DMS114 treated with DMSO at 0.1 percent for 48 hours (cell line): ENCODE results near the gene RAP1GAP2.
"Not testable (repeated sequence)": the region's sequence is repeated elsewhere in the genome, so short reads cannot be mapped to it uniquely, and the experiment has no call there.

Experiments used
- DNase-seq: peaks from one replicate; lab custom pipeline; 2025; ENCODE audit not compliant: unreplicated experiment; lab: John Stamatoyannopoulos, UW

The RAP1GAP2 gene

GRCh38 chr17:2964370-2964769 is 168.1 kb downstream of the RAP1GAP2 start:
- DNase-seq: no peak

DNA sequence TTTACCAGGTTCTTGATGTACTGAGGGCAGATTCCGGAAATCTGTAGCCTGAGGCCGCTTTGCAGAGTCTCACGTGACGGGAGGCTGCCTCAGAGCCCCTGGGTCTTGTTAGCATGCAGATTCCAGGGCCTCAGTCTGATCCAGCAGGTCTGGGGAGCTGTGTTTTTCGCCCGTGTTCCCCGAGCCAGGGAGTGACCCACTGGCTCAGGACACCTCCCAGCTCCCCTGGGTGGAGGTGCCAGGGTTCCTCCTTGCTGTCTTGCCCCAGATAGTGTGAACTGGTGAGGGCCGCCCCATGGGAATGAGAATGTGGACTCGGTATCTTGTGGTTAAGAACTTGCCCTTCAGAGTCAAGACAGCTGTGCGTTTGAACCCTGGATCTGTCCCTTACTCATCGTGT is 168.6 kb downstream of the RAP1GAP2 start:
- no peak for DNase-seq

DNA sequence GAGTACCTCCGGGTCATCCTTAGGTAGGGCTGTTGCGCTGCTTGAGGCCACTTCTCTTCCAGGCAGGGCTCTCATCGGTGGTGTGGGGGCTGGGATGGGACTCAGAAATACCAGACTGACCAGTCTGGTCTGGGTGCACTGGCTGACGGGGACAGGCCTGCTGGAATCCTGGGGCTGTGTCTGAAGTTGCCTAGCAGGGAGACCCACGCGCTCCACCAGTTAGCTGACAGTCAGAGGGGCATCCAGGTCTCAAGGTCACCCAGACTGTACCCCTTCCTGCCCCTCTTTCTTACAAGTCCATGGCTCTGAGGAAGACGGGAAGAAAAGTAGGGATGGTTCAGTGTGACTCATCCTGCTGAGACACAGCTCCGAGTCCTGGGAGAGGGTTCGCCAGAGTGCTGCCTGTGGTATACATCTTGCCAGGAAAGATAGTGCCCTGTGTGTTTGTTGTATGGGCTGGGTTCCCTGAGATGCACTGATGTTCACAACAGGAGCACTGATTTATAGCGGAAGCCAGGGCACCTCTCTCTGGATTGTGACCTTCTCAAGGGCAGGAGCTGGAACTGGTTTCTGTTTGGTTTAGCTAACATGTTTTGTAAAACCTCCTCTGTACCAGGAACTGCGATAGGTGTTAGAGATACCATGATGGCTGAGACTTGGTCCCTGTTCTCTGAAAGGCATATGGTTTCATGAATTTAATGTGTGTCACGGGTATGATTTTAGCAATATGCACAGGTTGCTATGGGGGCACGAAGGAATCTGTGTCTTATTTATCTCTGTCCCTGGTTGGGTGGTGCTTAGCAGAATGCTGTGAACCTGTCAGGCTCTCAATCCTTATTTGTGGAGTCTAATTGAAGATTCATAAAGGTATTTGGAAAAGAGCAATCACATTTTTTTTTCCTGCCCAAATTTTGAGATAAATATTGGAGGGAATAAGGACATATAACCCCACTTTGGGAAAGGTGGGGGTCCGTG is 169.7 kb downstream of the RAP1GAP2 start:
- no peak for DNase-seq

DNA sequence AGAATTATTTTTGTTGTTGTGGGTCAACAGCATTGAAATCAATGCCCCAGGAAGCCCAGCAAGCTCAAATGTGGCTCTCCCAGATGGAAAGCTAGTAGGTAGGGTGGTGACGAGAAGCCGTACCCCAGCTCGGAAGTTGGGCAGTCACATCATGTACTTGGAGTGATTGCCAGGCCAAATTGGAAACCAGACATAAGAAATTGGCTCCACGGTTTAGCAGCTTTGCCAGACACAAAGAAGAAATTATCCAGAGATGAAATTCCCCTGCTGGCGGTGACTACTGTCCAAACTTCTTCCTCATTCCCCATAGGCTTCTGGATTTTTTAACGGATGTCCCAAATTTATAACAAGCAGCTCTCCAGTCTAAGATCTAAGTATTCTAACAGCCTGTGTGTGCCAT is 171.3 kb downstream of the RAP1GAP2 start:
- no peak for DNase-seq

DNA sequence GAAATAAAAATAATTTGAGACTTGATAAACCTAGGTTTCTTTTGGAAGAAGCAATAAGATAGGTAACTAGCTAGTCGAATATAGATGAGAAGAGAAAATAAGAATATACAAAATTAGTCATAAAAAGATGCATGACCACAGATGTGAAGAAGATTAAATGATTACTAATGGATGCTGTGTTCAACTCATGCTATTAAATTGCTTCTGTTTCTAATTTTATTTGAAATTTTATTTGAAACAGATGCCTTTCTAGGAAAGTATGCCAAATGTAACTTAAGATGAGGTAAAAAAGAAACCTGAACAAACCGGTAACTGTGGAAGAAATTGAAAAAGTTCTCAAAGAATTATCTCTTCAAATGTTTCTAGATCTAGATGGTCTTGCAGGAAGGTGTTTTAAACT is 175.6 kb downstream of the RAP1GAP2 start:
- no peak for DNase-seq

DNA sequence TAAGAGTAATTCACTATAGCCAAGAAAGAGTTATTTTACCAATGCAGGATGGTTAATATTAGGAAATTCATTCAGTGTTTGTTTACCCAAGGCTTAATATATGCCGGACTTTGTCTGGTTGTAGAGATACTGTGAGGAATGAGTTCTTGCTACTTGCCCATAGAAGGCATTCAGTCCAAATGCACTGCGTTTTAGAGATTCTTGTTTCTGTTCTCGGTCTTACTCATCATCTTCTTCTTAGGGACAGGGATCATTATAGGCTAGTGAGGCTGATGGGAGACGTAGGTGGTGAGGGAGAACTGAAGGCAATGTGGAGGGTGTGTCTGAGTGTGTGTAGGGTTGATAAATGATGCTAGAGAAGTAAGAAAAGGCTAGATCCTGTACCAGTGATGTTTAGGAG is 176.5 kb downstream of the RAP1GAP2 start:
- DNase-seq: no peak

GRCh38 chr17:2974347-2974746 is 178.1 kb downstream of the RAP1GAP2 start:
- no peak for DNase-seq

GRCh38 chr17:2975469-2975958 is 179.3 kb downstream of the RAP1GAP2 start:
- DNase-seq: no peak

DNA sequence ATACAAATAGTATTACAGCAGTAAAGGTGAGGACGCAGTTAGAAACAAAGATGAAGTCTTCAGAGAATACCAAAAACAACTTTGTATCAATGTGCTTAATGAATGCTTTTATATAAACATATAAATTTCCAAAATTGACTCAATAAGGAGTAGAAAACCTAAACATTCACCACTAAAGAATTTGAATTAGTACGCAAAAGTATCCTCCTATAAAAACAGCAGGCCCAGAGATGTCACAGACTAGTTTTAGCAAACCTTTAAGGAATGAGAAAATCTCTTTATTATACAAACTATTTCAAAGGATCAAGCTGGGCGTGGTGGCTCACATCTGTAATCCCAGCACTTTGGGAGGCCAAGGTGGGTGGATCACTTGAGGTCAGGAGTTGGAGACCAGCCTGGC is 180.9 kb downstream of the RAP1GAP2 start:
- DNase-seq: no peak

DNA sequence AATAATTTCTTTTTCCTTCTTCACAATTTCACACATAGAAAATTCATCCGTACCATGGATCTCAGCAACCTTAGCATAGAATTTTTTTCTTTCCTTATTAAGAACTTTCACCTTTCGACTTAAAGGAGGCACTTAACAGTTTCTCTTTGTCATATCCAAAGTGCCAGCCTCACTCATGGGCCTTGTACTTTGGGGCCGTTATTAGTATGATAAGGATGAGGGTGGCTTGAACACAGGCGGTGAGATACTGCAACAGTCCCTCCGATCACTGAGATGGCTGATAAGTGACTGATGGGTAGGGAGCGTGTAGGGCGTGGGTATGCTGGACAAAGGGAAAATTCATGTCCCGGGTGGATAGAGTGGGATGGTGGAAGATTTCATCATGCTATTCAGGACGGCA is 181.9 kb downstream of the RAP1GAP2 start:
- no peak for DNase-seq

- no peak for DNase-seq
Measured at GRCh38 chr17:2978991-2979390, 182.8 kb downstream of the RAP1GAP2 start.

DNA sequence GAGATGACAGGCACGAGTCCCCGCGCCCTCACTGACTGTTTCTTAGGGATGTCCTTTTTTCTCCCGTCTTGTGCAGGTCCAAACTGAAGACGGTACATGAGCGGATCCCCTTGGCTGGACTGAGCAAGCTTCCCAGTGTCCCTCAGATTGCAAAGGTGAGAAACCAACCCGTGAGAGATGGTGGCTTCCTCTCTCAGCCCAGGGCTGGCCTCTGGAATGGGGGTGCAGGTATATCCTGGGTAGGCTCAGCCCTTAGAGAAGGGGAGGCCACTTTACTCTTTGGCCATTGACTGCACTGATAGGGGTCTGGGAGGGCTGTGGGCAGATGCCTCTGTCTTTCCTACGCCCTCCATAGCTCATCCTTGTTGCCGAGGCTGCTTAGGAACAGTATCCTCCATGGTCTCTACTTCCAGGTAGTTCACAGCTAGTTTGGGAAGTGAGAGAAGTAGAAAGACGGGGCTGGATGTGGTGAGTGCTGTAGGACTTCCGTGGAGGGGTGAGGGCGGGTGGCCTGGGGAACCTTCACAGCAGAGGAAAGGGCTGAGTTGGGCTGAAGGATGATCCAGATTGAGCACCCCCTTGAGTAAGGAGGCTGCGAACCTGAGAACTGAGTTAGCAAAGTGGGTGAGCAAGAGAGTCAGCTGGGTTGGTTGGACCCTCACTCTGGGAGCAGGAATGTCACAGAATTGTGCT is 184.1 kb downstream of the RAP1GAP2 start:
- no peak for DNase-seq

GRCh38 chr17:2980904-2981246 is 184.6 kb downstream of the RAP1GAP2 start:
- DNase-seq: no peak

DNA sequence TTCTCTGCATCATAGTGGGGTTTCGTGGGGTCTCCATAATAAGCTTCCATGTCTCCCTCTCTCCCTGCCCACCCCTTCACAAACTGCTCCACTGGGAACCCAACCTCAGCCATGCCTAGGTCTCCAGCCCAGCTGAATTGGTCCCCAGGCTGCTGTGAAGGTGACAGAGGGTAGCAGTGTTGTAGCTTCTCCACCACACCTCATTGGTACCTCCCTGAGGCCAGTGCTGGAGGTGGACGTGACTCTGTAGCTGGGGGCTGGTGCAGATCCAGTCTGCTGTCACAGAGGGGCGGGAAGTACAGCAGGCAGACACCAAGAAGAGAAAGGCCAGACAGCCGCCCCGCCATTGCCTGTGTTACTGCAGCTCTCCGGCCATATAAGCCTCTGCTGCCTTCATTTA is 185.1 kb downstream of the RAP1GAP2 start:
- no peak for DNase-seq

- no peak for DNase-seq
Measured at GRCh38 chr17:2982854-2983253, 186.6 kb downstream of the RAP1GAP2 start.

- DNase-seq: no peak
Measured at GRCh38 chr17:2983255-2983654, 187.0 kb downstream of the RAP1GAP2 start.

GRCh38 chr17:2985318-2985717 is 189.1 kb downstream of the RAP1GAP2 start:
- DNase-seq: no peak

GRCh38 chr17:2986925-2987324 is 190.7 kb downstream of the RAP1GAP2 start:
- DNase-seq: no peak

DNA sequence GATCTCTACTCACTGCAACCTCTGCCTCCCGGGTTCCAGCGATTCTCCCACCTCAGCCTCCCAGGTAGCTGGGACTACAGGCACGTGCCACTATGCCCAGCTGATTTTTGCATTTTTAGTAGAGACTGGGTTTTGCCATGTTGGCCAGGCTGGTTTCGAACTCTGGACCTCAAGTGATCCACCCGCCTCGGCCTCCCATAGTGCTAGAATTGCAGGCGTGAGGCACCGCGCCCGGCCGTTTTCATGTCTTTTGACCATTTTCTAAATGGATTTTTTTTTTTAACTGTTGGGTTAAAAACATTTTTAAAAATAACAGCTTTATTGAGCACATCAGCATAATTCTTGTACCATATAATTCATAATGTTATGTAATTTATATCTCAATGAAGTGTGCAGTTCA is 193.2 kb downstream of the RAP1GAP2 start:
- not testable (repeated sequence) for DNase-seq

DNA sequence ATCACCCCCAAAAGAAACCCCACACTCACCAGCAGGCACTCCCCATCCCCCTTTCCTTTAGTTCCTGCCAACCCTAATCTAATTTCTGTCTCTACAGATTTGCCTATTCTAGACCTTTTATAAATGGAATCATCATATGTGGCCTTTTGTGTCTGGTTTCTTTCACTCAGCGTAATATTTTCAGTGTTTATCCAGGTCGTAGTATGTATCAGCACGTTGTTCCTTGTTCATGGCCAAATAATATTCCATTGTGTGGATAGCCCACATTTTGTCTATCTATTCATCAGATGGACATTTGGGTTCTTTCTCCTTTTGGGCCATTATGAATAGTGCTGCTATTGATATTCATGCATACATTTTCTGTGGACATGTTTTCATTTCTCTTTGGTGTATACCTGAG is 193.6 kb downstream of the RAP1GAP2 start:
- no peak for DNase-seq

DNA sequence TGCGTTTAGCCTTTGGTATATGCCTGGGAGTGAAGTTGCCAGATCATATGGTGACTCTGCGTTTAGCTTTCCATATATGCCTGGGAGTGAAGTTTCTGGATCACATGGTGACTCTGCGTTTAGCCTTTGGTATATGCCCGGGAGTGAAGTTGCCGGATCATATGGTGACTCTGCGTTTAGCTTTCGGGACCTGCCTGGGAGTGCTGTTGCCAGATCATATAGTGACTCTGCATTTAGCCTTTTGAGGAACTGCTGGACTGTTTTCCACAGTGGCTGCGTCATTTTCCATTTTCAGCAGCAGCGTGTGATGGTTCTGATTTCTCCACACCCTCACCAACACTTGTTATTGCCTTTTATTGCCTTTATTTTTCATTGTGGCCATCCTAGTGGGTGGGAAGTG is 194.2 kb downstream of the RAP1GAP2 start:
- no peak for DNase-seq
